EL (cell line): ENCODE data around the gene PLSCR4.

Source experiments
- DNase-seq: peaks from one replicate; pipeline ENCODE4 v3.0.0-alpha.2; 2016

PLSCR4 gene

DNA sequence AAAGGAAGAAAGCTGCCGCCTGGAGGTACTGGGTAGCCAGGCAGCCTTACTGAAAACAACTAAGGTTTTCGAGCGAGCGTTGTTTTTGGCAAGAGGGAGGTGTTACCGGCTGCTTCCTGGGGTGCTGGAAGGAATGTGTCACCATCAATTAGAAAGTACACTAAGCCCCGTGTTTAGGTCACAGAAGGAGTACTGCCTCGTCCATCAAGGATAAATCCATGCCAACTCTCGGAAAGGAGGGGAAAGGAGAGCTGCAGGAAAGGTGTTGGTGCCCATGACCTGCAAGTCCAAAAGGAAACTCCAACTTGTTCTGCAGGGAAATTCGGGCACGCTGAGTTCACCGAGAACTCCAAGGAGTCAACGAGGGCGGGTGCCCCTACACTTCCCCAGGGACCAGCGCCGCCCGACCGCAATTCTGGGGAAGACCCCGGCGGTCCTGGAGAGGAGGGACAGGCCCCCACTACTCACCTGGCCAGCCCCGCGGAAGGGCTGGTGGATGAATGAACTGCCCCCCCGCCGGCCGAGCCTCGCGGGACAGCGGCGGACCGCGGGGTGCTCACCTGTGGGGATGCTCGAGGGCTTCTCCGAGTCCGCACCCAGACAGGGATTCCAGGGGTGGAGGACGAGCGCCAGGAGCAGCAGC lies 90.5 kb downstream of the PLSCR4 start:
- DNase-seq, result peak; percentile 84

DNA sequence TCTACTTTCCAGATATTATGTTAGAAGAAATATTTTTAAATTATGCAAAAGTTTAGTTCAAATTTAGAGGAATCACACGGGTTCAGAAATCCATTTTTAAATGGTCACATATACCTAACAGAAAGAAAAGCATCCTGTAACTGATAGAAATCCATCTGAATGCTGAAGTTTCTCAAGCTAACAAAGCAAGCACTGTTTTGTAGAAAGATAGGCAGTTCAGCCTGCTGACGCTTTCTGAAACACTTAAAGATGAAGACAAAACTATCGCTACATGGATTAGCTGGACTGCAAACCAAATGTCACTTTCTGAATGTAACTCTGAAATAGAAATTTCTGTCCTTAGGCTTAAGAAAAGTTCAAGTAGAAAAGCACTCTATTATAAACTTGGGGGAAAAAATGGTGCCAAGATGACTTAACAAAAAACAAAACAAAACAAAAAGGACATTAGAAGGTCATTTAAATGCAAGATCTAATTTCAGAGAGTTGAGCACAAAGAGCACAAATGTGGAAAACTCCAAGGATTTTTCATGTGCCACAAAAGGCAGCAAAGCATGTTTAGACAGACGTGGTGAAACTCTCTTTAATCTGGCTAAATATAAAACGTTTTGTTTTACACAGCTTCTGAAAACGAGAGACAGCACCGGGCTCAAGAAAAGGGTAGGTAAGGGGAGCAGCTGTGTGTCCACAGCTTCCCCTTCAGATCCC lies 91.1 kb downstream of the PLSCR4 start:
- no peak for DNase-seq

DNA sequence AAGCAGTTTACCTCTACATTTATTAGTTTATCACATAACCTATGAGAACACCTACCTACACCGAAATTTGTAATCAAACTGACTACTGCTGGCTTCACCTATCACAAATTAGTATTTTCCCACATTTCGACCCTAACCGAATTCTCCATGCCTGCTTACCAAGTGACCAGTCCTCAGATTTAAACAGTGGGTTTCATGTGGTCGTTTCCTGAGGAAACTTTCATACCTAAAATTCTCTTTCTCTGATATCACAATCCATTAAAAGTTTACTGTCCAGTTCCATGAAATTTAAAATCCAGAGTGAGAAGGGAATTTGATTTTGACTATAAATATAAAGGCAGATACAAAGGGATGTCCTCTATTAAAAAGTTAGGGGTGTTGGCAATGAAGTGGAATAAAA lies 91.9 kb downstream of the PLSCR4 start:
- DNase-seq, result peak; percentile 51

DNA sequence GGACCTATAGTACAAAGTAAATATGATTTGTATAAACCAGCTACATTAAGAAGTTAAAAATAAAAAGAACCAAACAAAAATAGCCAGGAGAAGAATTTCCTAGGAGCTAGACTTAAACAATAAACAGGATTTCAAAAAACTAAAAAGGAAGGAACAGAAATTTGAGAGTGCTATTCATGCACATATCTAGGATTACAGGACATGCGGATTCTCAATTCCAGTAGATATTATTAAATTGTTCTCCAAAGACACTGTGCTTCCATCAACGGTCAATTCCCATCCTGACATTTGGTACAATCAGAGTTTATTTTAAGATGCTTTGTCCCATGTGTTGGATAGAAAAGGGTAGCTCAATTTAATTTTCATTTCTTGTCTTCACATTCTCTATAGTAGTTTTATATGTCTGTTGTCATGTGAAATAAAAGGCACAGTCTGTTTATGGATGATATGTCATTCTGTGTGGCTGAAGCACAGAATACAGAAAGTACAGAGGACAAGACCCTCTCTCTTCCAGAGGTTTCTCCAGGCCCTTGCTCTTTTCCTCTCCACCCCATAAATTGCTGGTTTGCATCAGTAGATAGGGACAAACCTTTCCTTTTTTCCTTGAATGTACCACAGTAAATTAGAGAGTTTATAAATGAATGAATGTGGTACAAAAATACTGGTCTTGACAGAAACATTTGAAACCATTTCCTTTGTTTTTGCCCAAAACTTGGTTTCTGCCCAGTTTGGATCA lies 93.4 kb downstream of the PLSCR4 start:
- no peak for DNase-seq

DNA sequence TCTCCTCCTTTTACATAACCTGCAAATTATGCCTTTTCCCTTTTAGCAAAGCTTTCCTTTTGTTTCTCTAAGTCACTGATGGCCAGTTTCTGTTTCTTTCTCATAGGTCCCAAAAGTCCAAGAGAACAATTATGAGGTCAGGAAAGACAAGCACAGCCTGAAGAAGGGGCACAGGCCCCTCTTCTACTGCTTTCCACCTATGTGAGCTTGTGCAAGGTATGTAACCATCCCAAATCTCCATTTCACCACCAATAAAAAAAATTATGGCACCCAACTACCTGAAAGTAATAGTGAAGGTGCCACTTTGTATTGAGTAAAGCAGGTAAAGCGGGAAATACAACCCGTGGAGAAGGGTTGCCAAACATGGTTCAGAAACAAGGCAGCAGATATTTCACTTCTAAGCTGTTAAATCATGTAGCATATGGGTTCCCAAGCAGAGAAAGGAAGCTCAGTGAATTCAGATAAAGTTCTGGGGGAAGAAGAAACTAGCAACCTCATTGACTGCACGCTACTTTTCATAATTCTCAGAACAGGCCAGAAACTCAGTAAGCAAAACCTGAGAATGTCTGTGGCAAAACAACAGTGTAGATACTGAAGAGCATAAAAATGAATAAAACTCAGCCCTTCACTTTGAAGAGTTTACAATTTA lies 94.1 kb downstream of the PLSCR4 start:
- no peak for DNase-seq

- DNase-seq, result no peak
These were observed 94.8 kb downstream of the PLSCR4 start for GRCh38 chr3:146156095-146156494.

- DNase-seq, result no peak
These were observed 95.9 kb downstream of the PLSCR4 start for GRCh38 chr3:146154995-146155394.

DNA sequence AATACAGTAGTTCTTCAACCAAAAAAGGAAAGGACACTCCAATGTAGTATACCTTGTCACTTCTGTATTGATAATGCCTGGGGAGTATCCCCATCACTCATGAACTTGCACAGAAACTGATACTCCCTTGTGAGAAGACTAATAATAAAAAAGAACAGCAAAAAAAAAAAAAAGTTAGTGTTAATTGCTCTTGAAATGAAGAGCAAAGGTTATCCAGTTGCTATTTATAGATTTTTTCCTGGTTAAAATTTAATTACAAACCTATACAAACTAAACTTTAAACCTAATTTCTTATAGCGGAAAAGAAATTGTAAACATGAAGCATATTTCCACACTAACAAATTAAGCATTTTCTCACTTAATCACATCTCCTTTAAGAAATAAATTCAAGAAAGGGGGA lies 96.6 kb downstream of the PLSCR4 start:
- no peak for DNase-seq

GRCh38 chr3:146153429-146153828 lies 97.5 kb downstream of the PLSCR4 start:
- DNase-seq, result no peak

- no peak for DNase-seq
These were observed 98.1 kb downstream of the PLSCR4 start for GRCh38 chr3:146152834-146153233.

- no peak for DNase-seq
These were observed 102.4 kb downstream of the PLSCR4 start for GRCh38 chr3:146148468-146148931.

DNA sequence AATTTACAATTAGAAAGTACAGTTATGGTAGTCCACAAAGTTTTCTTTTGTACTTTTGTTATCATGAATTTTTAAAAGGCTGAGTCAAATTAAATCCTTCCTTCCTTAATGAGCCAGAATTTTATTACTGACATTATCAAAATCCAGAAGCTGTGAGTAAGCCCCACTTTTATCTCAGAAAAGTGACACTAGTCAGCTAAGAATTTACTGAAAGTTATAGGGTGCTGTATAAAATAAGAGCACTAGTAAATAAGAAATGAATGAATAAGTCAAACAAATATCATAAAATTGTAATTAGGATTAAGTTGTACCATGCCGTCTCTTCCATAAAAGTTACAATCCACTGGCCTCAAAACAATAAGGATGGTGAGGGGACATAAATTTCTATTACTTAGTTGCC lies 105.3 kb downstream of the PLSCR4 start:
- no peak for DNase-seq

DNA sequence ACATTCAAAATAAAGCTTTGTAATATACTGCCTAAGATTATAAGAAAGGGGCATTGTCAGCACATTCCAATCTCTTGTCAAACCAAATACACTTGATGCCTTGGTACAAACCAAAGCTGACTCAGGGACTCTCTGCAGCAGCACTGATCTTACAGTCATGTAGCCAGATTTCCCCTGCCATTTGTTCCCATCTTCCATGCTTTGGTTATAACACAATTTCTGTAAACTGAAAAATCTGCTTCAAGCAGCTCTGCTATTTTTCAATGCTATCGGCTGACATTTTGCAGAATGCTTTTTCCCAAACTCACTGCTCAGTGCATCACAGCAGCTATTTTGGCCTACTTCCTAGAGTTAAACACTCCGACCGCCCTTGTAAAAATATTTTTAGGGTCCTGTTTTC lies 108.1 kb downstream of the PLSCR4 start:
- peak; percentile 71 for DNase-seq
